ENCODE results near the gene HSD3B7.

HSD3B7 gene

DNA sequence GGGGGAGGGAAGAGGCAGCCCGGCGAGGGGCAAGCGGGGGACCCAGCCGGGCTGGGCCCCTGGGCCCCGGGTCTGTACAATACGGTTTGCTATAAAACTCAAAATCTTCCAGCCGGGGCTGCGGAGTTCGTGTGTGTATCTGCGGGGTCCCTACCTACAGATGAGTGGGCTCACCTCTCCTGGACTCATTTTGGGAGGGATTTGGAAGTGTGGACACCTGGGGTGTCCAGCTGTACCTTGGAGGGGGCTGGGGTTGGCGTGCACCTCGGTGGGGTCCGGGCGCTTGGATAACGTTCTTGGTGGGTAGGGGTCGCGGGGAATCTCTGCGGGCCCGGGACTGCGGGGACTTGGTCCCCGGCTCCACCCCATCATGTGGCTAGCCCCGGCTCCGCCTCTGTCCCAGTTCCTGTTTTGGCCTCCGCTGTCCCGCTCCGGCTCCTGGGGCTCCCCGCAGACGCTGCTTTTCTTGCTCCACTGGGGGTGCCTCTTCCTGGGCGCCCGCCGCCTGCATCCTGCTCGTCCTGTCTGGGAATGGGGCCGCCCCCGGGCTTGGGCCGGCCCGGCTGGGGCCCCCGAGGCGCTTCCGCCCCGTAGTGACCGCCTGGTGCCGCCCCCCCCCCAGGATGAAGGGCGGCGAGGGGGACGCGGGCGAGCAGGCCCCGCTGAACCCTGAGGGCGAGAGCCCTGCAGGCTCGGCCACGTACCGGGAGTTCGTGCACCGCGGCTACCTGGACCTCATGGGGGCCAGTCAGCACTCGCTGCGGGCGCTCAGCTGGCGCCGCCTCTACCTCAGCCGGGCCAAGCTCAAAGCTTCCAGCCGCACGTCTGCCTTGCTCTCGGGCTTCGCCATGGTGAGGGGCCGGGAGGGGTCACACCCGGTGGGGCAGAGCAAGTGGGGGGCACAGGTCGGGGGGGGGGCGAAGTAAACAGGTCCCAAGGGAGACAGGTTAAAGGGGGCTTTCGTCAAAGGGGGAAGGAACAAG, 36.0 kb upstream of the HSD3B7 start, which contains the start of gene ORAI3 (continued):
- TF ChIP-seq HOXC10 (CRISPR knock-in tag; IDR thresholded peaks at IDR 0.05) (no peak), GLIS1 (tag by site-specific recombination; IDR thresholded peaks at IDR 0.05) (peak; percentile 68), ZNF324 (tag by site-specific recombination; IDR thresholded peaks at IDR 0.05) (no peak), ZNF521 (tag by site-specific recombination; IDR thresholded peaks at IDR 0.05) (no peak), ZNF48 (tag by site-specific recombination; IDR thresholded peaks at IDR 0.05) (no peak), ZNF426 (tag by site-specific recombination; IDR thresholded peaks at IDR 0.05) (no peak), ZBTB1 (tag by site-specific recombination; IDR thresholded peaks at IDR 0.05) (no peak), SP2 (tag by site-specific recombination; IDR thresholded peaks at IDR 0.05) (peak; percentile 45), ZNF624 (tag by site-specific recombination; IDR thresholded peaks at IDR 0.05) (no peak), ZNF830 (tag by site-specific recombination; IDR thresholded peaks at IDR 0.05; ENCODE audit: low read depth) (no peak), ZBTB20 (tag by site-specific recombination; IDR thresholded peaks at IDR 0.05) (peak; percentile 95), KLF1 (tag by site-specific recombination; IDR thresholded peaks at IDR 0.05) (0 out of 2 replicates have a peak, but pooled peaks have one; percentile 13), ZNF2 (tag by site-specific recombination; IDR thresholded peaks at IDR 0.05) (no peak), ZBTB48 (tag by site-specific recombination; IDR thresholded peaks at IDR 0.05) (peak; percentile 71; the same call in 1 of the 2 replicates), ZNF10 (tag by site-specific recombination; IDR thresholded peaks at IDR 0.05) (0 out of 2 replicates have a peak, but pooled peaks have one; percentile 33)
- TF ChIP-seq, protein P1, sequence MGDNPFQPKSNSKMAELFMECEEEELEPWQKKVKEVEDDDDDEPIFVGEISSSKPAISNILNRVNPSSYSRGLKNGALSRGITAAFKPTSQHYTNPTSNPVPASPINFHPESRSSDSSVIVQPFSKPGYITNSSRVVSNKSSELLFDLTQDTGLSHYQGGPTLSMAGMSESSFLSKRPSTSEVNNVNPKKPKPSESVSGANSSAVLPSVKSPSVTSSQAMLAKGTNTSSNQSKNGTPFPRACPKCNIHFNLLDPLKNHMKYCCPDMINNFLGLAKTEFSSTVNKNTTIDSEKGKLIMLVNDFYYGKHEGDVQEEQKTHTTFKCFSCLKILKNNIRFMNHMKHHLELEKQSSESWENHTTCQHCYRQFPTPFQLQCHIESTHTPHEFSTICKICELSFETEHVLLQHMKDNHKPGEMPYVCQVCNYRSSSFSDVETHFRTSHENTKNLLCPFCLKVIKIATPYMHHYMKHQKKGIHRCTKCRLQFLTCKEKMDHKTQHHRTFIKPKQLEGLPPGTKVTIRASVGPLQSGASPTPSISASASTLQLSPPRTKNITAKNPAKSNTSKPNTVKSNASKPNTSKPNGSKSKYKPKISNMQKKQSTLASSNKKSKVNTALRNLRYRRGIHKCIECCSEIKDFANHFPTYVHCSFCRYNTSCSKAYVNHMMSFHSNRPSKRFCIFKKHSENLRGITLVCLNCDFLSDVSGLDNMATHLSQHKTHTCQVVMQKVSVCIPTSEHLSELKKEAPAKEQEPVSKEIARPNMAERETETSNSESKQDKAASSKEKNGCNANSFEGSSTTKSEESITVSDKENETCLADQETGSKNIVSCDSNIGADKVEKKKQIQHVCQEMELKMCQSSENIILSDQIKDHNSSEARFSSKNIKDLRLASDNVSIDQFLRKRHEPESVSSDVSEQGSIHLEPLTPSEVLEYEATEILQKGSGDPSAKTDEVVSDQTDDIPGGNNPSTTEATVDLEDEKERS (tag by site-specific recombination; IDR thresholded peaks at IDR 0.05), result no peak

DNA sequence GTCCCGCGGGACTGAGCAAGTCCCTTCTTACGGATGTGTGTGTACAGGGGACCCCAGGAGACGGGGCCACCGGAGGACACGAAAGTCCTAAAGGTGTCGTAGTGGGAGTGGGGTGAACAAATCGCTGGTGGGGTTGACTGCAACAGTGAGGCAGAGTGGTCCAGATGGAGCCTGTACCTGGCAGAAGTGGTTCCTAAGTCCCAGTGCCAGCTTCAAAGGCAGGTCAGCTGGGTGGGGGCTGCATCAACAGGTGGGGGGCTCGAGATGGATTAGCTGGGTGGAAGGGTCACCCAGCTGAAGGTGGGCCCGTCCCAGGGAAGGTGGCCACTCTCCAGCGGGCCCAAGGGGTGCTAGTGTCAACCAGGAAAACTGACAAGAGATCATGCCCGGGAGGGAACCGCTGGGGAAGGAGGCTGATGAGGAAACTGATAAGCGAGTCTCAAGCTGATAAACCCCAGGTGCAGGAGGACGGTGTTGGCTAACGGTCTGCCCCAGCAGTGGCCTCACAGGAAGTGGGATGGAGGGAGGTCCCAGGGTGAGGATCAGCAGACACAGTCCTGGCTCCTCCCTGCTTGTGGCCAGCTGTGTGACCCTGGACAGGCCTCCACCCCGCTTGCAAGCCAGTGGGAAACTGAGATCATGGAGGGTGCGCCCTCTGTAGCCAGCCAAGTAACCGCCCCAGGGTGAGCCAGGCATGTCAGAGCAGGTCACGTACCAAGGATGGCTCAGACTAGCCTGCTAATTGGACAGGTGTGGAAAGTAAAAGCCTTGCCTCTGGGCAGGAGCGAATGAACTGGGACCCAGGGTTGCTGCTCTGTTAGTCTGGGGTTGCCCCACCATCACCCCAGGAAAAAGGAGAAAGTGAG, 35.1 kb upstream of the HSD3B7 start:
- POLR2A ChIA-PET, result interaction anchor here (0.6 to 1.2 kb wide), 6 partner anchors 9 to 763 kb away, joined by 3 to 4 read pairs (median 3); partner anchors contain the start of gene KAT8
- TF ChIP-seq ZNF37A (tag by site-specific recombination; IDR thresholded peaks at IDR 0.05) (no peak), ZNF341 (tag by site-specific recombination; IDR thresholded peaks at IDR 0.05; ENCODE audit: low read depth) (0 out of 2 replicates have a peak, but pooled peaks have one; percentile 30), GLIS2 (tag by site-specific recombination; IDR thresholded peaks at IDR 0.05) (peak; percentile 32; the same call in 1 of the 2 replicates), ZNF366 (tag by site-specific recombination; conservative IDR thresholded peaks at IDR 0.05) (peak; percentile 85), ZNF629 (tag by site-specific recombination; IDR thresholded peaks at IDR 0.05) (peak; percentile 20; the same call in 1 of the 2 replicates), WT1 (tag by site-specific recombination; IDR thresholded peaks at IDR 0.05) (0 out of 2 replicates have a peak, but pooled peaks have one; percentile 26), PRDM1 (tag by site-specific recombination; IDR thresholded peaks at IDR 0.05) (0 out of 2 replicates have a peak, but pooled peaks have one; percentile 32), BCL11B (tag by site-specific recombination; IDR thresholded peaks at IDR 0.05; ENCODE audit: low read depth) (peak; percentile 12; the same call in 1 of the 2 replicates), ZNF600 (tag by site-specific recombination; IDR thresholded peaks at IDR 0.05) (peak; percentile 78), TRIM28 (IDR thresholded peaks at IDR 0.05; ENCODE audit: borderline replicate concordance, low read length) (0 out of 2 replicates have a peak, but pooled peaks have one; percentile 21), SCRT1 (tag by site-specific recombination; IDR thresholded peaks at IDR 0.05; ENCODE audit: borderline replicate concordance) (peak; percentile 99), ZNF394 (tag by site-specific recombination; IDR thresholded peaks at IDR 0.05; ENCODE audit: borderline replicate concordance) (peak; percentile 25; the same call in 1 of the 2 replicates)
- TF ChIP-seq, protein P2, sequence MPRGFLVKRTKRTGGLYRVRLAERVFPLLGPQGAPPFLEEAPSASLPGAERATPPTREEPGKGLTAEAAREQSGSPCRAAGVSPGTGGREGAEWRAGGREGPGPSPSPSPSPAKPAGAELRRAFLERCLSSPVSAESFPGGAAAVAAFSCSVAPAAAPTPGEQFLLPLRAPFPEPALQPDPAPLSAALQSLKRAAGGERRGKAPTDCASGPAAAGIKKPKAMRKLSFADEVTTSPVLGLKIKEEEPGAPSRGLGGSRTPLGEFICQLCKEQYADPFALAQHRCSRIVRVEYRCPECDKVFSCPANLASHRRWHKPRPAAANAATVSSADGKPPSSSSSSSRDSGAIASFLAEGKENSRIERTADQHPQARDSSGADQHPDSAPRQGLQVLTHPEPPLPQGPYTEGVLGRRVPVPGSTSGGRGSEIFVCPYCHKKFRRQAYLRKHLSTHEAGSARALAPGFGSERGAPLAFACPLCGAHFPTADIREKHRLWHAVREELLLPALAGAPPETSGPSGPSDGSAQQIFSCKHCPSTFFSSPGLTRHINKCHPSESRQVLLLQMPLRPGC (tag by site-specific recombination; IDR thresholded peaks at IDR 0.05), result no peak

More for the DNA sequence above, 35.1 kb upstream of the HSD3B7 start:
- Histone ChIP-seq H3K9me3 (ENCODE audit: control insufficient read depth, insufficient read depth, low read depth, low read length) (no peaks in the 10 kb centered on the region), H3K4me1 (ENCODE audit: control insufficient read depth, insufficient read depth, low read length) (peaks cover 2% of the 10 kb centered on the region; the same call in 1 of the 2 replicates), H3K4me3 (ENCODE audit: low read depth, low read length) (peak overlapping the region; percentile 69), H3K27ac (ENCODE audit: extremely low read depth, low read depth, low read length) (peak overlapping the region; percentile 45; the same call in 1 of the 2 replicates), H3K36me3 (ENCODE audit: control insufficient read depth in 2 of 2, insufficient read depth in 1 of 2, low read length in 2 of 2) (peaks cover 4 to 19% of the 10 kb centered on the region in 2 experiments; a peak in 2 of 3 replicates)
- CTCF ChIA-PET, result interaction anchor here (0.8 to 1.5 kb wide), 4 partner anchors 9 to 88 kb away, joined by 3 to 6 read pairs (median 4); no protein-coding TSS in a partner anchor
